RWPE2 (cell line): ENCODE results near the gene TRPM2.

Experiments used
- ATAC-seq: fragments of 200-7000 bp; cut with Tn5 transposase; 3 replicates; pipeline ENCODE4 v1.9.1; 2021; ENCODE audit warnings: low read depth
- DNase-seq: peaks from one replicate; pipeline ENCODE4 v3.0.0-alpha.2; 2020; ENCODE audit warnings: low spot score
- H3K27ac ChIP-seq: fragments of 450-650 bp; 2 replicates; pipeline ENCODE4 v1.5.1; 2017; ENCODE audit warnings: mild to moderate bottlenecking; ENCODE audit not compliant: poor library complexity, severe bottlenecking
- H3K27me3 ChIP-seq: fragments of 250-450 bp; sonication (Bioruptor Pico); 2 replicates; pipeline ENCODE4 v1.5.1; 2021; ENCODE audit warnings: mild to moderate bottlenecking, moderate library complexity; ENCODE audit not compliant: insufficient read depth, poor library complexity, severe bottlenecking
- H3K36me3 ChIP-seq: fragments of 250-450 bp; sonication (Bioruptor Pico); 2 replicates; pipeline ENCODE4 v1.5.1; 2020; ENCODE audit warnings: low read depth, mild to moderate bottlenecking, moderate library complexity
- H3K4me1 ChIP-seq: fragments of 250-450 bp; sonication (Bioruptor Pico); 2 replicates; pipeline ENCODE4 v1.5.1; 2021; ENCODE audit warnings: mild to moderate bottlenecking, moderate library complexity; ENCODE audit not compliant: insufficient read depth, poor library complexity, severe bottlenecking
- H3K4me3 ChIP-seq: fragments of 250-450 bp; sonication (Bioruptor Pico); 2 replicates; pipeline ENCODE4 v1.5.1; 2021; ENCODE audit warnings: mild to moderate bottlenecking, moderate library complexity; ENCODE audit not compliant: severe bottlenecking
- H3K9me3 ChIP-seq: fragments of 250-450 bp; sonication (Bioruptor Pico); 2 replicates; pipeline ENCODE4 v1.5.1; 2021; ENCODE audit warnings: mild to moderate bottlenecking, moderate library complexity; ENCODE audit not compliant: severe bottlenecking
- TF ChIP-seq, protein P1 (sequence below): fragments of 450-650 bp; IDR thresholded peaks from one replicate; pipeline ENCODE4 v1.5.1; 2017; ENCODE audit warnings: mild to moderate bottlenecking, moderate library complexity; ENCODE audit not compliant: poor library complexity, severe bottlenecking

TRPM2 gene

DNA sequence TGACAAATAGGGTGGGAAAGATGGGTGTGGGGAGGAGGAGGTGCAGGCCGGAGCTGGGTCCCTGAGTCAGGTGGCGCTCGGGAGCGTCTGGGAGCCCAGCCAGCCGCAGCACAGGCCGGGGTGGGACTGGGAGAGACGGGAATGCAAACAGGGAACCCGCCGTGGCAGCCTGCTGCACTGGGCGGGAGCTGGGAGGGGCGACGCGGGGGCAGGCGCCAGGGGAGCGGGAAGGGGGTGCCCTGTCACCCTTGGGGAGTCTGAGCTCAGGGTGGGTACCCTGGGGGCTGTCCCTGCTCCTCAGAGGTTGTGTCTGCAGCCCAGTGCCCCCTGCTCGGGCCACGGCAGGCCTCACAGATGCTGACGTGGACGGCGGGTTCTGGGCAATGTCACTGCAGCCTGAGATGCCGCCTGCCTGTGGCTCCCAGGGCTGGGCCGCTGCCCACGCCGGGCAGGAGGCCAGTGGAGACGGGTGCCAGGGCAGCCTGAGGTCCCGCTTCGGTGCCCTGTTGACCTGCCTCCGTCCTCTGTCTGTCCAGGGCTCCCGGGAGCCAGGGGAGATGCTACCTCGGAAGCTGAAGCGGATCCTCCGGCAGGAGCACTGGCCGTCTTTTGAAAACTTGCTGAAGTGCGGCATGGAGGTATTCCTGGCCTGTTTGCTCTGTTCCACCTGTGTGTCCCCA lies 85.2 kb downstream of the TRPM2 start:
- Histone ChIP-seq H3K27ac (no peak overlapping the region), H3K4me1 (no peaks in the 10 kb centered on the region), H3K36me3 (no peaks in the 10 kb centered on the region), H3K9me3 (no peaks in the 10 kb centered on the region), H3K27me3 (peaks cover 5% of the 10 kb centered on the region), H3K4me3 (no peak overlapping the region)
- DNase-seq (peak; percentile 44), ATAC-seq (0 out of 3 replicates have a peak, but pooled peaks have one; percentile 29)
- TF ChIP-seq, protein P1, sequence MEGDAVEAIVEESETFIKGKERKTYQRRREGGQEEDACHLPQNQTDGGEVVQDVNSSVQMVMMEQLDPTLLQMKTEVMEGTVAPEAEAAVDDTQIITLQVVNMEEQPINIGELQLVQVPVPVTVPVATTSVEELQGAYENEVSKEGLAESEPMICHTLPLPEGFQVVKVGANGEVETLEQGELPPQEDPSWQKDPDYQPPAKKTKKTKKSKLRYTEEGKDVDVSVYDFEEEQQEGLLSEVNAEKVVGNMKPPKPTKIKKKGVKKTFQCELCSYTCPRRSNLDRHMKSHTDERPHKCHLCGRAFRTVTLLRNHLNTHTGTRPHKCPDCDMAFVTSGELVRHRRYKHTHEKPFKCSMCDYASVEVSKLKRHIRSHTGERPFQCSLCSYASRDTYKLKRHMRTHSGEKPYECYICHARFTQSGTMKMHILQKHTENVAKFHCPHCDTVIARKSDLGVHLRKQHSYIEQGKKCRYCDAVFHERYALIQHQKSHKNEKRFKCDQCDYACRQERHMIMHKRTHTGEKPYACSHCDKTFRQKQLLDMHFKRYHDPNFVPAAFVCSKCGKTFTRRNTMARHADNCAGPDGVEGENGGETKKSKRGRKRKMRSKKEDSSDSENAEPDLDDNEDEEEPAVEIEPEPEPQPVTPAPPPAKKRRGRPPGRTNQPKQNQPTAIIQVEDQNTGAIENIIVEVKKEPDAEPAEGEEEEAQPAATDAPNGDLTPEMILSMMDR, result no peak

DNA sequence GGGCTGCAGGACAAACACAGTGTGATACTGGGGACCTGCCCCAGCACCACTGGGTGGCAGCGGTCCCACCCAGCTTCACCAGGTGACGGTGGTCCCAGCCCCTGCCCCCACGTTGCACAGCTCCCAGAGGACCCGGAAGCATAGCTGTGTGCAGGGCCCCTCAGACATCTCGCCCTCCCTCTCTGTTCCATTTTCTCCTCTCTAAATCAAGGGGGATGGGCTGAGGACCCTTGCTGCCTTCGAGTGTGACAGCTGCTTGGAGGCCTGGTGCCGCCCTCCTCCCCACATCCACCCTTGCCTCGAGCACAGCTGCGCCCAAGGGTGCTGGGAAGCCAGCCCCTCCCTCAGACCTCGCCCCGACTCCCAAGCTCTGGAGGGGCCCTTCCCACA lies 85.8 kb downstream of the TRPM2 start:
- Histone ChIP-seq H3K36me3 (no peaks in the 10 kb centered on the region), H3K27ac (no peak overlapping the region), H3K4me3 (no peak overlapping the region), H3K9me3 (no peaks in the 10 kb centered on the region), H3K27me3 (peaks cover 5% of the 10 kb centered on the region), H3K4me1 (no peaks in the 10 kb centered on the region)
- TF ChIP-seq, protein P1, result no peak
- DNase-seq (peak; percentile 40), ATAC-seq (no peak)

DNA sequence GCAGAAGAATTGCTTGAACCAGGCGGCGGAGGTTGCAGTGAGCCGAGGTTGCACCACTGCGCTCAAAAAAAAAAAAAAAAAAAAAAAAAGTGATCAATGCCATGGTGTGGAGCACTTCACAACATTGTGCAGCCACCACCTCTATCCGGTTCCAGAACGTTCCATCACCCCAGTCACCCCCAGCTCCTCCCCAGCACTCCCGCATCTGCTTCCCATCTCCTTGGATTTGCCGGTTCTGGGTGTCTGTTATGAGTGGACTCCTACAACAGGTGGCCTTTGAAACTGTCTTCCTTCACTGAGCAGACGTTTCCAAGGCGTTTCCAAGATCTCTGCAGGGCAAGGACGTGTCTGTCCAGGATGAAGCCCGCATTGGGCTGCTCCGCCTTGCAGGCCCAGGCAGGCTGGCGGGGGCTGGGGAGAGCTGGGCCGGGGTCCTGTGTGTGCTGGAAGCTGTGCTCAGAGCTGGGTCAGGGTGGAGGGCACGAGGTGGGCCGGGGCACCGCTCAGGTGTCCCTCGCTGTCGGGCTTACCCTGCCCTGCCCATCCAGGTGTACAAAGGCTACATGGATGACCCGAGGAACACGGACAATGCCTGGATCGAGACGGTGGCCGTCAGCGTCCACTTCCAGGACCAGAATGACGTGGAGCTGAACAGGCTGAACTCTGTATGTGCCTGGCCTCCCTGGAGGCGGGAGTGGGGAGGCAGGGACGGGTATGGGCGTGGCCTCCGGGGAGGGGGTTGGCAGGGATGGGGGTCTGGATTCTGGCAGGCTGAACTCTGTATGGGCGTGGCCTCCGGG lies 87.0 kb downstream of the TRPM2 start:
- ATAC-seq (no peak), DNase-seq (peak; percentile 51)
- H3K36me3 ChIP-seq, result no peaks in the 10 kb centered on the region
- H3K27me3 ChIP-seq, result peaks cover 5% of the 10 kb centered on the region
- TF ChIP-seq, protein P1, result no peak
- no peak overlapping the region for H3K27ac ChIP-seq
- H3K9me3 ChIP-seq, result no peaks in the 10 kb centered on the region
- H3K4me3 ChIP-seq, result no peak overlapping the region
- H3K4me1 ChIP-seq, result no peaks in the 10 kb centered on the region

DNA sequence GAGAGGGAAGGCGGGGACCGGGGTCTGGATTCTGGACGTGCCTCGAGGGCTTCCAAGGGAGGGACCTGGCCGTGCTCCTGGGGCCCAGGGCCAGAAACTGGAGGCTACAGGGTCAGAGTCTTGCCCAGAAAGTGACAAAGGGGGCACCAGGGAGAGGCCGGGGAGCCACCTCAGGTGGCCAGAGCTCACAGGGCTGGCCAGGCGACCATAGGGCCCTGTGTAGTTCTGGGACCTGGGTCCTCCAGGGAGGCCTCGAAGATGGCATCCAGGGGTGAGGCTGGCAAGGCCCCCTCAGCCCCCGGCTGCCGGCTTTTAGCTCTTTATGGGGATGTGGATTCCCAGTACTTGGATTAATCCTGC lies 87.6 kb downstream of the TRPM2 start:
- DNase-seq (no peak), ATAC-seq (no peak)
- H3K4me1 ChIP-seq, result no peaks in the 10 kb centered on the region
- H3K27me3 ChIP-seq, result peaks cover 5% of the 10 kb centered on the region
- H3K4me3 ChIP-seq, result no peak overlapping the region
- H3K9me3 ChIP-seq, result no peaks in the 10 kb centered on the region
- no peaks in the 10 kb centered on the region for H3K36me3 ChIP-seq
- TF ChIP-seq, protein P1, result no peak
- no peak overlapping the region for H3K27ac ChIP-seq
